HG03108 (cell line): ENCODE results near the gene KRT16.
"Not testable (repeated sequence)": the region's sequence is repeated elsewhere in the genome, so short reads cannot be mapped to it uniquely, and the experiment has no call there.

Experiments used
- ATAC-seq: cut with Tn5 transposase; IDR thresholded peaks from one replicate; pipeline ENCODE4 v1.9.1; 2021; ENCODE audit warnings: moderate library complexity; ENCODE audit not compliant: unreplicated experiment

KRT16 gene

DNA sequence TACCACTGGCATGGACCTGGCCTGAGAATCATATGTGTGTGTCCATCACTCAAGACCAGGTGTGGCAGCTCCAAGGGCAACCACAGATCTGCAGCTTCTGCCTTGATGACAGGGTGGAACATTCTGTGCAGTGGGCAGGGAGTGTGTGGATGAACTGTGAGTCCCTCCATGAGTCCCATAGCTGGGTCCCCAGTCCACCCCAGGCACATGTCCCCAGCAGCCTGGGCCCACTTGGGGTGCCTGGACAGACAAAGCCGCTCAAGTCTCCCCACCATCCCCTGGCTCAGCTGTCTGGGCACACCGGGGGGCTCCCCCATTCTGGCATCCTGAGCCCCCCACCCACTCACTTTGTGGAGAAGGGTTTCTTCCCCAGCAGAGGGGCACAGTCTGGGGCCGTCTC lies 4.6 kb upstream of the KRT16 start:
- no peak for ATAC-seq

GRCh38 chr17:41616486-41616885 lies 3.9 kb upstream of the KRT16 start:
- not testable (repeated sequence) for ATAC-seq

- ATAC-seq: no peak
These were observed 2.9 kb upstream of the KRT16 start for GRCh38 chr17:41615454-41615853.

DNA sequence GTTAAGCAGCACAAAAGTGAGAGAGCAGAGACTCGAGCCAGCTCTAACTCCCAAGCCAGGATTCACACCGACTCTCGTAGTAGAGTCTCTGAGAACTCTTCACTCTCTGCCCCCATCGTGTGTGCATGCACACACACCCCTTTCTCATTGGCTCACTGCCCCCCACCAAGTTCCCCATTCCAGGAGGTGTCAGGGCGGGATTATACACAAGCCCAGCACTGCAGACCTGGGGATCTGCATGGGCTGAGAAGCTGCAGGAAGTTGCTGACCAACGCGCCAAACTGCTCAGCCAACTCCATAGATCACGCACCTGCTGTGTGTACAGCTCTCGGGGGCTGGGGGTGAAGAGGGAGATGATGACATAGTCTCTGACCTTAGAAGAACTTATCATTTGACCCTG lies 2.2 kb upstream of the KRT16 start:
- ATAC-seq: not testable (repeated sequence)

DNA sequence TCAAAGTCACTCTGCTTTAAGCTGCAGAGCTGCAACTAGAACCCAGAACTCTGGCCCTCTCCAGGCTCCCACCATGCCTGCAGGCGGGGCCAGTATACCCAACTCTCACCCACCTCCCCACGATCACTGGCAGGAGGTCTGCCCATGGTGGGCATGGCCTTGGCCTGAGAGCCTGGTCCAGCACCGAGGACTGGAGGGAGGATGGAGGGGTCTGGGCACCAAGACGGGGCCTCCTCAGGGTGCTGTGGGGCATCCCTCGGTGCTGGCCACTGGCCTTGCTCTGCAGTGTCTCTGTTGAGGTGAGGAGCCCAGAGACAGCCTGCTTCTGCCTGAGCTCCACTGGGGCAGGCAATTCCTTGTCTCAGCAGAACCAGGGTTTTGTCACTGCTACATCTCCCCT lies 1.5 kb upstream of the KRT16 start:
- ATAC-seq: no peak

DNA sequence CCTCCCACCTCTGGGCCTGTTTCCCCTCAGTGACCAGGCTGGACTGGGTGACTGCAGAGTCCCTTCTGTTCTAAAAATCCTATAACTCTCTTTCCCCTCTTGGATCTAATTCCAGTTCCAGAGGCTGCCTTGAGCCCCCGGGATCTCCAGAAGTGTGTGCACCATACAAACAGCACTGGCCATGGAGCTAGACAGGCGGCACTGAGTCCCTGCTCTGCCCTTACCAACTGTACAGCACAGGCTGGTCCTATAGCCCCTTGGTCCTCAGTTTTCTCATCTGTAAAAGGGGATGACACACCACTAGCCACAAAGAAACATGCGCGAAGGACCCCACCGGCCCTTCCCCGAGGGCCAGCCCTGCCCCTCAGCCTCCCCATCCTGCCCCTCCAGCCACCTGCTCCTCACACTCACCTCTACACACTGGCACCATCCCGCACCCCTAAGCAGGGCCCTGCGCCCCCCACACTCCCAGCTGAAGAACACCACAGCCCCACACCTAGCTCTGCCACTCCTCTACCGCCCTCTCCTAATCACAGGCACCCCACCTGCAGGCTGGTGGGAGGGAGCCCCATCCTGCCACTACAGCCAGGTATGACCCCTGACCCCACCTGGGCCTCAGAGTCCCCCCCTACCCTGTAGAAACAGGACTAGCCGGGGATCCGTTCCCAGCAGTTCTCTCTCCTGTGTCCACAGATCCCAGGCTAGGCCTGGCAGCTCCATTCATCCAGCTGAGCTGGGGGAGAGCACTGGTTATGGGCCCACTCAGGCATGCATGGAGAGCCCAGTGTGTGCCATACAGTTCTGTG lies 913 bp upstream of the KRT16 start:
- no peak for ATAC-seq

GRCh38 chr17:41610965-41611640 lies 1.5 kb downstream of the KRT16 start:
- ATAC-seq: no peak

- ATAC-seq: not testable (repeated sequence)
These were observed 2.5 kb downstream of the KRT16 start for GRCh38 chr17:41610061-41610517.

GRCh38 chr17:41606930-41607329 lies 5.6 kb downstream of the KRT16 start:
- not testable (repeated sequence) for ATAC-seq

- ATAC-seq: no peak
These were observed 10.0 kb downstream of the KRT16 start for GRCh38 chr17:41602524-41602923.

DNA sequence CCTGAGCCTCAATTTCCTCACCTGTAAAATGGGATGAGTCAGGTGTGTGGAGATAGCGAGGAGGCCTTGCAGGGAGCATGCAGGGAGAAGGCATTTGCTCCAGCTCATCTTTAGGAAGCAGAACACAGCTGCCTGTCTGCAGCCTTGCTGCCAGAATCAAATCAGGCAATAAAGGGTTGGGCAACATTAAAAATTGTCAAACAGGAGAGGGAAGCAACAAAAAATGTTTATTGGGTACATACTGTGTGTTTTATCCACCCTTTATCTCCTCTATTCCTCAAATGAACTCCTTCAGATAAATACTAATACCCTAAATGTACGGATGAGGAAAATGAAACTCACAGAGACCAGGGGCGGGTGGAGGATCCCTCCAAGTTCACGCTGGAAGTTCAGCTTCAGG lies 12.2 kb downstream of the KRT16 start:
- no peak for ATAC-seq

GRCh38 chr17:41599680-41600079 lies 12.9 kb downstream of the KRT16 start:
- no peak for ATAC-seq

- no peak for ATAC-seq
These were observed 17.0 kb downstream of the KRT16 start for GRCh38 chr17:41595585-41595984.

DNA sequence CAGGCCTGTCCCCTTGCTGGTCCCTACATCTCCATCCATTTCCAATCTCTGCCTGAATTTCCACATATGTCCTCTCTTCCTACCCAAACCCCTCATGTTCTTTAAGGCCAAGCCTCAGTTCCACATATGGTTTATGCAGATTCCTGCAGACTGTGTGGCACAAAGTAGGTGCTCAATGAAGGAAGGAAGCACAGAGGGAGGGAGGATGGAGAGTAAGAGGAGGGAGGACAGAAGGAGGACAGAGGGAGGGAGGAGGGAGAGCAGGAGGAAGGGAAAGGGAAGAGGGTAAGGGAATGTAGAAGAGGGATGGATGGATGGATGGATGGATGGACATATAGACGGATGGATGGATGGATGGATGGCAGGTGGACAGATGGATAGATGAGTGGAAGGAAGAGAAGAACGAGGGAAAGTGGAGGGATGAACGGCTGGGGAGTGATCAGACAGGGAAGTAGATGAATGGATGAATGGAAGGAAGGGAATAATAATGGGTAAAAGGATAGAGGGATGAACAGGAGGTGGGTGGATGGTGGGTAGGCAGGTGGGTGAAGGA lies 18.1 kb downstream of the KRT16 start:
- no peak for ATAC-seq

- ATAC-seq: no peak
These were observed 19.1 kb downstream of the KRT16 start for GRCh38 chr17:41593306-41593981.

GRCh38 chr17:41592601-41593305 lies 19.8 kb downstream of the KRT16 start:
- ATAC-seq: no peak

DNA sequence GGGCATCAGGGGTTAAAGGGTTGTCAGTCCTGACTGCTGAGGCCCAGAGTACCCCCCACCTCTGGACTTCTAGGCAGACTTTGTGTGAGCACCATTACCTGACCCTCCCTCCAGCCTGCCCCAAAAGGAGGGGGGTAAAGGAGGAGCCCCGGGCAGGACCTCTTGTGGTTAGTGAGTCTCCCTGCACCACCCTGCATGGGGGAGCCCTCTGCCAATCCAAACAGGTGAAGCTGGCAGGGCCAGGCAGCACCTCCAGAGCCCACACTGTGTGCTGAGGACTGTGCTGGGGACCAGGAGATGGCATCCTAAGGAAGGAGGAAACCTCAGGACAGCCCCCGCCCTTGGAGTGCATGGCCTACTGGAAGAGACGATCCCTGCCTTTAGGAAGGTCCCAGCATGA lies 23.3 kb downstream of the KRT16 start:
- ATAC-seq: no peak

DNA sequence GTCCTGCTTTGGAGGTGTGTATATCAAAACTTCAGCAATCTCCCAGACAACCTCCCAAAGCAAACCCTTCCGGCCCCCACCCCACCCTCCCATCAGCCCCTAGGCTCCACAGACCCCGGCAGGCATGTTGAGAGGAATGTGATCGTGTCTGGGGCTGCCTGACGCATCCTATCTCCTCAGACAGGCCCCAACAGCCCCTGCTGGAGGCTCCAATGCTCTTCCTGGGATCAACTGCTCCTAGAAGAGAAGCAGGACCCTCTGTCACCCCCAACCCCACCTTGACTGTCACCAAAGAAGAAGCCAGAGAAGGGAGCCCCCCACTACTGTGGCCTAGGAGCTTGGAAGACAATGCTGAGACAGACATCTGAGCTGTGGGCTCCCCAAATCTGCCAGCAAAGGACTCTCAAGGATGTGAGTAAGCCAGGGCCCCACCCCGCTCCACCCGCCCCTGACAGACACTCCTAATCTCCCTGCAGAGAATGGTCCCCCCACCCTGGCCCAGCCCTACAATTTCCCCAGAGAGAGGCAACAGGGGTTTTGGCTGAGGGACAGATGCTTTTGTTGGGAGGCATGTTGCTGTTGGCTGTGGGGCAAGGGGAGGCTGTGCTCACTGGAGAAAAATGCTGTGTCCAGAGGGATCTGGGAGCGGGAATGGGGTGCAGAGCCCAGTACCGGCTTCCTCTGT lies 24.3 kb downstream of the KRT16 start:
- no peak for ATAC-seq

- ATAC-seq: no peak
These were observed 25.6 kb downstream of the KRT16 start, which contains the start of gene KRT14 for GRCh38 chr17:41586863-41587495. Gene KRT14, minus strand, starts transcription at chr17:41586895. Its CDS starts 61 bp downstream, at chr17:41586834.
